HG03135 (cell line): Measurements from ENCODE around the gene OLFM1.

ENCODE experiments used
- ATAC-seq: cut with Tn5 transposase; IDR thresholded peaks from one replicate; pipeline ENCODE4 v1.9.1; 2021; ENCODE audit warnings: mild to moderate bottlenecking, moderate library complexity; ENCODE audit not compliant: unreplicated experiment

OLFM1 gene

DNA sequence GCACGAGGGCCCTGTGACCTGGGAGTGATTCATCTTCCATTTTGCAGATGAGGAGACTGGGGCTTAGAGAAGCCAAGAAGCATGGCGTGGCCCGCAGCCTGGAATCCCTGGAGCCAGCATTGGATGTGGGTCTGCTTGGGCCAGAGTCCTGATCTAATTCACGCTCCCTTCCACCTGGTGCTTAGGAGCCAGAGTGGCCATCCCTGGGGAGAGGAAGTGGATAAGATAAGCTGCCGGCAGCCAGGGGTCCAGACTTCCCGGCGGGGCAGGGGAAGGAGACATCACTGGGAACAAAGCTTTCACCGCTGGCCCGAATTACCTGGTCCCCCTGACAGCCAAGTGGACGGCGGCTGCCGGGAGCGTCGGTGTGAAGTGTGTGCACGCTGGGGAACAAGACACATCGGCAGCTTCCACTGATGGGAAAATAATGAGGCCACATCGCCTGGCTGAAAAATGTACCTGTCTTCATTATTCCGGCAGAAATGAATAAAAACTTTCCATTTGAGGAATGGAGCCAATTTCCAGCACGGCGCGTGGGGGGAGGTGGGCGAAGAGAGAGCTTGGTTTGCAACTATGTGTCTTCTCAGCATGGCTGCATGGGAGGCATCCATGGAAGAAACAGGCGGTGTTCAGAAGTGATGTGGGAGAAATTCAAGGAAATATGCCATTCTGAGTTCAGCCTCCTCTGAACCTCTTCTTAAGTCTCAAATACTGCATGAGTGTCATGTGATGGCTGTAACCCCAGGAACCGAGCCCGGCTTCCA lies 78.5 kb downstream of the OLFM1 start:
- ATAC-seq = no peak

DNA sequence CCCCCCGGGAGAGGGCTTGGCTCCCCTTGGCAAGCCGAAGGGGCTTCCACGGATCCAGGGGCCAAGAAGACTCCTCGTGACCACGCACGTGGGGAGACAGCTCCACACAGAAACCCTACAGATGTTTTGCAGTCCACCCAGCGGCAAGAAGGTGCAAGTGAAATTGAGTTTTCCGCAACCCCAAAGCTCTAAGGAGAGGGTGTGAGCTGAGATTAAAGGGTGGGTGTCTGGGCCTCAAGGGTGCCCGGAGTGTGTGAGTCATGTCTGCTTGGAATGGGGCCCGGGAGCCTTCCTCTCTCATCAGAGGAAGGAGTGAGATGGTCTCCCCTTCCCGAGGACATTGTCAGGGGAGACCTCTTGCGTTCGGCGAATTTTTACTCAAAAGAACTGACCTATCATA lies 79.1 kb downstream of the OLFM1 start:
- ATAC-seq = no peak

DNA sequence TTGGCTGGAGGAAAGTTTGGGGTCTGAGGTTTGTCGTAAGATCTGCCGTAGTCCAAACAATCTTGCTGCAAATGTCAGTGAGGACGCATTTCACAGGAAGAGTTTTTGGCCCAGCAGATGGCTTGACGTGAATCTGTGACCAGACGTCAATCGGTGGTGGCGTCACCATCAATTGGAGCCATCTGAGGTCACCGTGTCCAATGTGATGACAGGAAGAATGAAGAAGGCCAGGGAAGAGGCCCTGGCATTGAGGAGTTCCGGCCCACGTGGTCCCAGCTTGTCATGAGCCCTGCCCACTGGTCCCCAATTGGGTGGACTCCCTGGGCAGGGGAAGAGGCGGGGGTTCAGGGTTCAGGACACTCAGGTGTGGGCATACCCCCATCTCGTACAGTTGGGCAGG lies 79.9 kb downstream of the OLFM1 start:
- ATAC-seq = no peak

DNA sequence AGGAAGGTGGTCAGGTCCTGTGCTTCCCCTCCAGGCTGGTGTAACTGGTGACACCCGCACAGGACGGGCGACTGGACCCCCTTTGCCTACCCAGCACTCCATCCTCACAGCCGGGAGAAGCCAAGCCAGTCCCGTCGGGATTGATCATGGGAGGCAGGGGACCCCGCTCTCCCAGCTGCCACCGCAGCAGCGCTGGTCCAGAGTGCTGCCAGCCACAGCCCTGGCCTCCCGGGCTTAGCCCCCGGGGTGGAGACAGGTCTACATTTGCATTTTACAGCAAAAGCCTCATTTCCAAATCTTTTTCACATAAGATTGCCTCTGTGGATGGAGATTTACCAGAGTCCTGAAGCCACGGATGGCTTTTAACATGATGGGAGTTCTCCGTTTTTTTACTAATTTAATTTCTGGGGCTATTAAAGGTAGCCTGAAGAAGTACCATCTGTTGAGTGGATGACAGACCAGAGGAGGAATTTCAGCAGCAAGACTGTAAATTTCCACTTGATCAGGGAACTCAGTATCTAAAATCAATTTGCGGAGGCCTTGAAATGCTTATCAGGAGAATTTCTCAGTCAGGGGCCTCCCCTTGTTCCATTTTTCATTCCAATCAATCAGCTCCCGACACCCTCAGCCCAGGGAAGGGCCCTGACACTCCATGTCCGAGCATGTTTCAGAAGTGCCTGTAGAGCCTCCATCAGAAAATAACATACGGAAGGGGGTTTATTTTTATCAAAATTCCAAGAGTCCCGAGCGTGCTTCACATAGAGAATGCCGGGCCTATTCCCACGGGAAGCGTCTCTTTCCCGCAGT lies 80.6 kb downstream of the OLFM1 start:
- no peak for ATAC-seq

DNA sequence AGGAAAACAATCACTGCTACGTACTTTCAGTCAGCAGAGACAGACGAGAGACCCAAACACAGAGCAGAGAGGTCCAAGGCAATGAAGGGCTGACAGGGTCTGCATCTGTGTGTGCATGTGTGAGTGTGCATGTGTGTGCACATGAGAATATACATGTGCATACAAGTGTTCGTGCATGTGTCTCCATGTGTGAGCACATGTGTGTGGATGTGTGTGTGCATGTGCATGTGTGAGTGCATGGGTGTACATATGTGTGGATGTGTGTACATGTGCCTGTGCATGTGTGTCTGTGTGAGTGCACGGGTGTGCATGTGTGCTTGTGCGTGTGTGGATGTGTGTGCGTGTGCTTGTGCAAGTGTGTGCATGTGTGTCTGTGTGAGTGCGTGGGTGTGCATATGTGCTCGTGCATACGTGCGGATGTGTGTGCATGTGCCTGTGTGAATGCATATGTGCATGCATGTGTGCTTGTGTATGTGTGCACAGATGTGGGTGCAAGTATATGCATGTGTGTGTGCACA lies 82.3 kb downstream of the OLFM1 start:
- no peak for ATAC-seq

DNA sequence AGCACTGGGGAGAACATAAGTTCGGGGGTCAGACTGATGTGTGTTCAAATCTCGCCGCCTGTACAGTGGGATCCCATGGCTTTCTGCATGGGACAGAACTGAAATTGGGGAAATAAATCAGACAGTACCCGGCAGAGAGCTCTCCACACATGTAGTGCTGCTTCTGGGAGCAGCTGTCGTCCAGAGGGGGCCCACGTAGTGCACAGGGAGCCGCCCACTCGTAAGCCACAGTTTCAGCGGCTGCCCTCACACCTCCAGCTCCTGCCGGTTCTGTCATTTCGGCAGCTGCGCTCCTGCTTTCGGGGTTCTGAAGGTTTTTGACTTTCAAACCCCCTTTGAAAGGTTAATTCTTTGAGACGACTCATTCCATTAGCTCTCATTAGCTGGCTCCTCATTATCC lies 83.1 kb downstream of the OLFM1 start:
- no peak for ATAC-seq
